ENCODE results near the gene CRTAC1.

DNA sequence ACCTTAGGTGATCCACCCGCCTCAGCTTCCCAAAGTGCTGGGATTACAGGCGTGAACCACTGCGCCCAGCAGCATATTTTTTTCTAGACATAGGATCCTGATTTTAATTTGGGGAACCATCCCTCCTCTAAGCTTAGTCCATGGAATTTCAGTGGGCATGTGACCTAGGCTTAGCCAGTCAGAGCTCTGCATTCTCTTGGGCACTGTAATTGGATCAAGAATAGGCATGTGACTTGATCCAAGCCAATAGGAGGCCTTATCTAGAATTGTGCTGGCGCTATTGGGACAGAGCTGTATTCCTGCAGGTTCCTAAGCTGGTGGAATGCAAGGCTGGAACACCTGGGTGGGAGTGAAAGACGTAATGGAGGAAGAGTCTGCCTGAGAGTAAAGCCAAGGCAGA lies 36.7 kb upstream of the CRTAC1 start:
- no peak for TF ChIP-seq POLR2A (IDR thresholded peaks at IDR 0.05)
- TF ChIP-seq, protein P1, sequence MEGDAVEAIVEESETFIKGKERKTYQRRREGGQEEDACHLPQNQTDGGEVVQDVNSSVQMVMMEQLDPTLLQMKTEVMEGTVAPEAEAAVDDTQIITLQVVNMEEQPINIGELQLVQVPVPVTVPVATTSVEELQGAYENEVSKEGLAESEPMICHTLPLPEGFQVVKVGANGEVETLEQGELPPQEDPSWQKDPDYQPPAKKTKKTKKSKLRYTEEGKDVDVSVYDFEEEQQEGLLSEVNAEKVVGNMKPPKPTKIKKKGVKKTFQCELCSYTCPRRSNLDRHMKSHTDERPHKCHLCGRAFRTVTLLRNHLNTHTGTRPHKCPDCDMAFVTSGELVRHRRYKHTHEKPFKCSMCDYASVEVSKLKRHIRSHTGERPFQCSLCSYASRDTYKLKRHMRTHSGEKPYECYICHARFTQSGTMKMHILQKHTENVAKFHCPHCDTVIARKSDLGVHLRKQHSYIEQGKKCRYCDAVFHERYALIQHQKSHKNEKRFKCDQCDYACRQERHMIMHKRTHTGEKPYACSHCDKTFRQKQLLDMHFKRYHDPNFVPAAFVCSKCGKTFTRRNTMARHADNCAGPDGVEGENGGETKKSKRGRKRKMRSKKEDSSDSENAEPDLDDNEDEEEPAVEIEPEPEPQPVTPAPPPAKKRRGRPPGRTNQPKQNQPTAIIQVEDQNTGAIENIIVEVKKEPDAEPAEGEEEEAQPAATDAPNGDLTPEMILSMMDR (IDR thresholded peaks at IDR 0.05) = no peak

Measured in lower leg skin (tissue), 3 donors.